Spleen (tissue), 7 donors: Measurements from ENCODE around the gene OR8G5.

Experiments
- POLR2A ChIP-seq, 3 donors: fragments of 450-650 bp; IDR thresholded peaks; one replicate each; pipeline ENCODE4 v1.5.1; 2017; ENCODE audit warnings: antibody characterized with exemption in 3 of 3, mild to moderate bottlenecking in 1 of 3
- POLR2AphosphoS5 ChIP-seq, 3 donors: sonication (generic); formaldehyde crosslinking; IDR thresholded peaks; one replicate each; pipeline ENCODE4 v1.5.1; 2017; ENCODE audit warnings: antibody characterized with exemption in 3 of 3
- TF ChIP-seq, protein P1 (sequence below), 11 experiments: fragments of 200-600 bp in 7 of 11; fragments of 450-650 bp in 4 of 11; sonication (generic) in 4 of 11; IDR thresholded peaks in 8 of 11; conservative IDR thresholded peaks in 3 of 11; 1 replicate in 7 of 11; 2 replicates in 4 of 11; pipeline versions ENCODE4 v1.4.0 to v1.8.0; 2016 to 2021; ENCODE audit warnings: antibody characterized with exemption in 11 of 11, inconsistent platforms in 4 of 11, mild to moderate bottlenecking in 1 of 11
- donor health status: DM: no; HTN: no; CAD: no; lungs with moderate emphysema.
- donor health status: DM: no; HTN: no; CAD: no.
- donor health status: DM: no; HTN: no; CAD: no.

GRCh38 chr11:124313131-124313530, 57.0 kb downstream of the OR8G5 start:
- TF ChIP-seq POLR2A (IDR thresholded peaks at IDR 0.05) (no peak), POLR2AphosphoS5 (IDR thresholded peaks at IDR 0.05) (no peak)
- TF ChIP-seq, protein P1, sequence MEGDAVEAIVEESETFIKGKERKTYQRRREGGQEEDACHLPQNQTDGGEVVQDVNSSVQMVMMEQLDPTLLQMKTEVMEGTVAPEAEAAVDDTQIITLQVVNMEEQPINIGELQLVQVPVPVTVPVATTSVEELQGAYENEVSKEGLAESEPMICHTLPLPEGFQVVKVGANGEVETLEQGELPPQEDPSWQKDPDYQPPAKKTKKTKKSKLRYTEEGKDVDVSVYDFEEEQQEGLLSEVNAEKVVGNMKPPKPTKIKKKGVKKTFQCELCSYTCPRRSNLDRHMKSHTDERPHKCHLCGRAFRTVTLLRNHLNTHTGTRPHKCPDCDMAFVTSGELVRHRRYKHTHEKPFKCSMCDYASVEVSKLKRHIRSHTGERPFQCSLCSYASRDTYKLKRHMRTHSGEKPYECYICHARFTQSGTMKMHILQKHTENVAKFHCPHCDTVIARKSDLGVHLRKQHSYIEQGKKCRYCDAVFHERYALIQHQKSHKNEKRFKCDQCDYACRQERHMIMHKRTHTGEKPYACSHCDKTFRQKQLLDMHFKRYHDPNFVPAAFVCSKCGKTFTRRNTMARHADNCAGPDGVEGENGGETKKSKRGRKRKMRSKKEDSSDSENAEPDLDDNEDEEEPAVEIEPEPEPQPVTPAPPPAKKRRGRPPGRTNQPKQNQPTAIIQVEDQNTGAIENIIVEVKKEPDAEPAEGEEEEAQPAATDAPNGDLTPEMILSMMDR (IDR thresholded peaks at IDR 0.05 in 8 of 11, conservative IDR thresholded peaks at IDR 0.05 in 3 of 11), result no peak
